HEK293T (cell line): ENCODE results near the gene HK2.
"Not testable (repeated sequence)": the region's sequence is repeated elsewhere in the genome, so short reads cannot be mapped to it uniquely, and the experiment has no call there.

Experiments used
- CTCF ChIA-PET: fragments of 350-600 bp; formaldehyde crosslinking; extraction: SDS; loops from one replicate; lab custom pipeline; 2021; ENCODE audit warnings: antibody characterized with exemption, inconsistent platforms; lab: Yijun Ruan, JAX
- POLR2A ChIA-PET: fragments of 350-600 bp; formaldehyde crosslinking; extraction: SDS; loops from one replicate; lab custom pipeline; 2020; ENCODE audit warnings: antibody characterized with exemption, inconsistent platforms; lab: Yijun Ruan, JAX
- DNase-seq: peaks from one replicate; pipeline ENCODE4 v3.0.0; 2012; ENCODE audit warnings: mixed read lengths; ENCODE audit errors: extremely low spot score
- ARNT ChIP-seq: fragments of 450-650 bp; IDR thresholded peaks from 2 replicates; pipeline ENCODE4 v1.6.1; 2017; ENCODE audit warnings: mild to moderate bottlenecking
- BHLHE40 ChIP-seq: fragments of 450-650 bp; IDR thresholded peaks from 2 replicates; pipeline ENCODE4 v1.6.1; 2016; ENCODE audit warnings: mild to moderate bottlenecking, moderate library complexity, borderline replicate concordance
- CTBP1 ChIP-seq: fragments of 450-650 bp; IDR thresholded peaks from 2 replicates; pipeline ENCODE4 v1.6.1; 2016; ENCODE audit warnings: borderline replicate concordance
- ELF4 ChIP-seq: fragments of 450-650 bp; IDR thresholded peaks from 2 replicates; pipeline ENCODE4 v1.6.1; 2017; ENCODE audit warnings: antibody characterized with exemption
- FOXA1 ChIP-seq: fragments of 450-650 bp; IDR thresholded peaks from 2 replicates; pipeline ENCODE4 v1.6.1; 2016; ENCODE audit warnings: mild to moderate bottlenecking
- FOXK2 ChIP-seq: fragments of 450-650 bp; IDR thresholded peaks from 2 replicates; pipeline ENCODE4 v1.6.1; 2016; ENCODE audit warnings: mild to moderate bottlenecking
- FOXM1 ChIP-seq: fragments of 450-650 bp; IDR thresholded peaks from 2 replicates; pipeline ENCODE4 v1.6.1; 2017; ENCODE audit warnings: mild to moderate bottlenecking, borderline replicate concordance
- HDGF ChIP-seq: fragments of 450-650 bp; IDR thresholded peaks from 2 replicates; pipeline ENCODE4 v1.6.1; 2017; ENCODE audit warnings: antibody characterized with exemption, borderline replicate concordance
- L3MBTL2 ChIP-seq: fragments of 450-650 bp; conservative IDR thresholded peaks from 2 replicates; pipeline ENCODE4 v1.6.1; 2016; ENCODE audit warnings: mild to moderate bottlenecking
- LEF1 ChIP-seq: fragments of 450-650 bp; IDR thresholded peaks from 2 replicates; pipeline ENCODE4 v1.6.1; 2017; ENCODE audit warnings: mild to moderate bottlenecking, borderline replicate concordance
- NFRKB ChIP-seq: fragments of 450-650 bp; IDR thresholded peaks from 2 replicates; pipeline ENCODE4 v1.6.1; 2016; ENCODE audit warnings: mild to moderate bottlenecking, moderate library complexity
- SP1 ChIP-seq: fragments of 450-650 bp; IDR thresholded peaks from 2 replicates; pipeline ENCODE4 v1.6.1; 2017
- SUZ12 ChIP-seq: fragments of 450-650 bp; IDR thresholded peaks from 2 replicates; pipeline ENCODE4 v1.6.1; 2016; ENCODE audit warnings: mild to moderate bottlenecking
- TARDBP ChIP-seq: fragments of 450-650 bp; IDR thresholded peaks from 2 replicates; pipeline ENCODE4 v1.6.1; 2016
- ZNF384 ChIP-seq: fragments of 450-650 bp; IDR thresholded peaks from 2 replicates; pipeline ENCODE4 v1.6.1; 2016
- TF ChIP-seq, protein P1 (sequence below): fragments of 450-650 bp; IDR thresholded peaks from 2 replicates; pipeline ENCODE4 v1.6.1; 2016

The HK2 gene

DNA sequence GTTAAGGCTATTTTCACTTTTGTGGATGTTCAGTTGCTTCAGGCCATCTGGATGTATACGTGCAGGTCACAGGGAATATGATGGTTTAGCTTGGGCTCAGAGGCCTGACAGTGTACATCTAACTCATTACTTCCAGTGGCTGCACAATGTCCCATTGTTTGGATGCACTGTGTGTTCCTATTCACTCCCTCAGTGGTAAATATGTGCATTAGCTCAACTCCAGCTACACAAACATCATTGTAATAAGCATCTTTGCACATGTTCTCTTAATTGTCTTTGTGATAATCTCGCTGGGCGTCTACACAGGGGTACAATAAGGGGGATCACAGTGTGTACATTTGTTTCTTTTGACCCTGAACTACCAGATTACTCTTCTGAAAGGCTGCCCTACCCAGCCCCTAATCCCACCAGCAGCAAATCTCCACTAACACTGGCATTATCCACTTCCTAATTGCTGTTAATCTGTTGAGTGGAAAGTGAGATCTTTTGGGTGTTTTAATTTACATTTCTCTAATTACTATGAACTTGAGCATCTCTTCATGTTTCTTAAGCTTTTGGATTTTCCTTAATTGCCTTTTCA lies 68.4 kb downstream of the HK2 start:
- ChIA-PET POLR2A (no interaction called here), CTCF (interaction anchor here (0.9 kb wide), 1 partner anchor 212 kb away, joined by 5 read pairs; no protein-coding TSS in a partner anchor)
- no peak for DNase-seq
- no peak for TF ChIP-seq L3MBTL2
- no peak for TF ChIP-seq SP1
- TF ChIP-seq NFRKB: no peak
- TF ChIP-seq TARDBP: no peak
- TF ChIP-seq CTBP1: no peak
- TF ChIP-seq FOXM1: no peak
- no peak for TF ChIP-seq SUZ12
- TF ChIP-seq LEF1: no peak
- no peak for TF ChIP-seq ZNF384
- TF ChIP-seq FOXK2: no peak
- TF ChIP-seq BHLHE40: no peak
- TF ChIP-seq, protein P1, sequence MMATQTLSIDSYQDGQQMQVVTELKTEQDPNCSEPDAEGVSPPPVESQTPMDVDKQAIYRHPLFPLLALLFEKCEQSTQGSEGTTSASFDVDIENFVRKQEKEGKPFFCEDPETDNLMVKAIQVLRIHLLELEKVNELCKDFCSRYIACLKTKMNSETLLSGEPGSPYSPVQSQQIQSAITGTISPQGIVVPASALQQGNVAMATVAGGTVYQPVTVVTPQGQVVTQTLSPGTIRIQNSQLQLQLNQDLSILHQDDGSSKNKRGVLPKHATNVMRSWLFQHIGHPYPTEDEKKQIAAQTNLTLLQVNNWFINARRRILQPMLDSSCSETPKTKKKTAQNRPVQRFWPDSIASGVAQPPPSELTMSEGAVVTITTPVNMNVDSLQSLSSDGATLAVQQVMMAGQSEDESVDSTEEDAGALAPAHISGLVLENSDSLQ: no peak

DNA sequence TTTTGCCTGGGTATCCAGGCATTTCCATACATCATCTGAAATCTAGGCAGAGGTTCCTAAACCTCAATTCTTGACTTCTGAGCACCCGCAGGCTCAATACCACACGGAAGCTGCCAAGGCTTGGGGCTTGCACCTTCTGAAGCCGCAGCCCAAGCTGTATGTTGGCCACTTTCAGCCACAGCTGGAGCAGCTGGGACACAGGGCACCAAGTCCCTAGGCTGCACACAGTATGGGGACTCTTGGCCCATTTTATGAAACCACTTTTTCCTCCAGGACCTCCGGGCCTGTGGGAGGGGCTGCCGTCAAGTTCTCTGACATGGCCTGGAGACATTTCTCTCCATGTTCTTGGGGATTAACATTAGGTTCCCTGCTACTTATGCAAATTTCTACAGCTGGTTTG lies 72.5 kb downstream of the HK2 start:
- no peak for DNase-seq
- POLR2A ChIA-PET: no interaction called here
- no peak for TF ChIP-seq L3MBTL2
- CTCF ChIA-PET: interaction anchor here (0.5 kb wide), 1 partner anchor 198 kb away, joined by 4 read pairs; no protein-coding TSS in a partner anchor

GRCh38 chr2:74907560-74907959 lies 73.6 kb downstream of the HK2 start:
- POLR2A ChIA-PET: interaction anchor here (0.7 kb wide), 1 partner anchor 247 kb away, joined by 3 read pairs; no protein-coding TSS in a partner anchor
- CTCF ChIA-PET: interaction anchor here (0.7 kb wide), 1 partner anchor 30 kb away, joined by 3 read pairs; no protein-coding TSS in a partner anchor
- not testable (repeated sequence) for DNase-seq

- ChIA-PET CTCF (no interaction called here), POLR2A (no interaction called here)
- TF ChIP-seq ZNF384: no peak
- TF ChIP-seq LEF1: no peak
- TF ChIP-seq ELF4: no peak
- TF ChIP-seq, protein P1: no peak
- no peak for TF ChIP-seq CTBP1
- no peak for TF ChIP-seq NFRKB
- no peak for TF ChIP-seq L3MBTL2
- no peak for TF ChIP-seq BHLHE40
- TF ChIP-seq SP1: no peak
- no peak for TF ChIP-seq FOXK2
- TF ChIP-seq ARNT: no peak
- TF ChIP-seq SUZ12: no peak
- DNase-seq: no peak
Measured at GRCh38 chr2:74908748-74909444, 75.0 kb downstream of the HK2 start.

DNA sequence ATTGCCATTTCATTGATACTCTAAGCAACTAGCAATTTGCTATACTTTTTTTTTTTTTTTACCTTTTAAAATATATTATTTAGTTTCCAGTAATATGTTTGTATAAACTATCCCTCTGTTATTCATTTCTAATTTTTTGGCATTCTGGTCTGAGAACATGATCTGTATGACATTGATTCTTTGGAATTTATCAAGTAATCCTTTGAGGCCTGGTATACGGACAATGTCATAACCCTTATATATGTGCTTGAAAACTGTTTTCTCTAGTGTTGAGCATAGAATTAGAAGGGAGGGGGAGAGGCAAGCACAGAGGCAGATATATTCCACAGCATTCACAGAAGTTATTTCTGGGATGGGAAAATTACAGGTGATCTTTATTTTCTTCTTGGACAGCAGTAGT lies 76.3 kb downstream of the HK2 start:
- POLR2A ChIA-PET: no interaction called here
- CTCF ChIA-PET: no interaction called here
- DNase-seq: no peak
- TF ChIP-seq CTBP1 (no peak), FOXM1 (no peak), ARNT (no peak), FOXK2 (no peak), FOXA1 (no peak)

DNA sequence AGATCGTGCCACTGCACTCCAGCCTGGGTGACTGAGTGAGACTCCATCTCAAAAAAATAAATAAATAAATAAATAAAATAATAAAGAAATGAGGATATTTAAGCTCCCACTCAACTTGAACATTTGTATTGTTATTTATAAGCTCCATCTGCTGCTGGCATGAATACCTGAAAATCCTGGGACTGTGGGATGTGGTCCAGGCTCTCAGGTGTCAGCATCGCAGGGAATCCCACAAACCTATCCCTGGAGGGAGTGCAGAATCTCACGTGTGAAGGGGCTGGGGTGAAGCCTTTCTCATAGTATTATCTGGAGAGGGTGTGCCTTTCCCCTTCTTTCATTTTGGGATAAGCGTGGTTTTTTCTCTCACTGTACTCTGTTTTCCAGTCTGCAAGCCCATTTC lies 77.1 kb downstream of the HK2 start:
- no peak for DNase-seq
- CTCF ChIA-PET: no interaction called here
- POLR2A ChIA-PET: no interaction called here
- TF ChIP-seq SP1: no peak
- no peak for TF ChIP-seq HDGF
- no peak for TF ChIP-seq ZNF384
- TF ChIP-seq ARNT: no peak
- no peak for TF ChIP-seq FOXK2
- no peak for TF ChIP-seq NFRKB
- TF ChIP-seq SUZ12: no peak
- no peak for TF ChIP-seq ELF4
- no peak for TF ChIP-seq CTBP1
- no peak for TF ChIP-seq LEF1
- no peak for TF ChIP-seq BHLHE40

DNA sequence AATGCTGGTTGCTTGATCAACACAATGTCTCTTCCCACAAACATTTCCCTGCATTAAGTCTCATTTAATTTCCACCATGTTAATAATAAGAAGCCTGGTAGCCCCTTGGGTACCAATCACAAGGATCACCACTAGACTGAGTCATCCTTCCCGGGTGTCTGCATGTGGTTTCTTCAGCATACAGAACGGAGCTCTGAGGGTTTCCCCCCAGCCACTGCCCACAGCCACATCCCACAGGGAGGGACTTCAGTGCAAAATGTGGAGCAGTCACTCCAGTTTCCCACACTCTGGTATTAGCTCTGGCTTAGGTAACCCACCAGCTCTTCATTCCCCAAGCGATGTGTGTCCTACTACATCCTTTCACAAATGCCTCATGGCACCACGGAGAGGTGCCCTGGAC lies 81.8 kb downstream of the HK2 start:
- POLR2A ChIA-PET: no interaction called here
- CTCF ChIA-PET: no interaction called here
- TF ChIP-seq, protein P1: no peak
- TF ChIP-seq FOXA1 (no peak), TARDBP (no peak), ARNT (no peak), SUZ12 (no peak), FOXK2 (no peak), NFRKB (no peak), L3MBTL2 (no peak), LEF1 (no peak), BHLHE40 (no peak), SP1 (no peak), ELF4 (no peak), ZNF384 (no peak), CTBP1 (no peak), HDGF (no peak), FOXM1 (no peak)
- DNase-seq: no peak
